Measurements from ENCODE around the gene TMEM242.
"Not testable (repeated sequence)": the region's sequence is repeated elsewhere in the genome, so short reads cannot be mapped to it uniquely, and the experiment has no call there.

Gene TMEM242
- total RNA-seq, result 17.4 to 18.7 reads per million in 2 donors

- peak; percentile 76 for DNase-seq
Observed at GRCh38 chr6:157323255-157323965, at the start of gene TMEM242. Gene TMEM242 (minus strand): TSS chr6:157323519. CDS start chr6:157323499, 20 bp downstream.

GRCh38 chr6:157372501-157373280 is 49.4 kb upstream of the TMEM242 start:
- no peak for DNase-seq

GRCh38 chr6:157370755-157371154 is 47.4 kb upstream of the TMEM242 start:
- no peak for DNase-seq

- no peak for DNase-seq
Observed at GRCh38 chr6:157368359-157369049, 45.2 kb upstream of the TMEM242 start.

- DNase-seq, result no peak
Observed at GRCh38 chr6:157366648-157367047, 43.3 kb upstream of the TMEM242 start.

GRCh38 chr6:157364705-157365104 is 41.4 kb upstream of the TMEM242 start:
- DNase-seq, result no peak

GRCh38 chr6:157361886-157362285 is 38.6 kb upstream of the TMEM242 start:
- DNase-seq, result no peak

GRCh38 chr6:157358287-157358686 is 35.0 kb upstream of the TMEM242 start:
- no peak for DNase-seq

GRCh38 chr6:157346373-157346772 is 23.1 kb upstream of the TMEM242 start:
- no peak for DNase-seq

- DNase-seq, result no peak
Observed at GRCh38 chr6:157343732-157344131, 20.4 kb upstream of the TMEM242 start.

GRCh38 chr6:157339432-157339831 is 16.1 kb upstream of the TMEM242 start:
- DNase-seq, result no peak

GRCh38 chr6:157337751-157338150 is 14.4 kb upstream of the TMEM242 start:
- no peak for DNase-seq

GRCh38 chr6:157337276-157337675 is 14.0 kb upstream of the TMEM242 start:
- not testable (repeated sequence) for DNase-seq

GRCh38 chr6:157335829-157336228 is 12.5 kb upstream of the TMEM242 start:
- no peak for DNase-seq

- DNase-seq, result no peak
Observed at GRCh38 chr6:157333956-157334355, 10.6 kb upstream of the TMEM242 start.

- no peak for DNase-seq
Observed at GRCh38 chr6:157333537-157333936, 10.2 kb upstream of the TMEM242 start.

- no peak for DNase-seq
Observed at GRCh38 chr6:157332813-157333212, 9.5 kb upstream of the TMEM242 start.

- no peak for DNase-seq
Observed at GRCh38 chr6:157330831-157331230, 7.5 kb upstream of the TMEM242 start.

- DNase-seq, result no peak
Observed at GRCh38 chr6:157329829-157330228, 6.5 kb upstream of the TMEM242 start.

- no peak for DNase-seq
Observed at GRCh38 chr6:157328108-157328692, 4.9 kb upstream of the TMEM242 start.

GRCh38 chr6:157326979-157327378 is 3.7 kb upstream of the TMEM242 start:
- DNase-seq, result no peak

GRCh38 chr6:157325069-157325805 is 1.9 kb upstream of the TMEM242 start:
- no peak for DNase-seq

- DNase-seq, result peak; percentile 10
Observed at GRCh38 chr6:157323966-157324300, 614 bp upstream of the TMEM242 start.

Data from T-helper 9 cell (primary cell).